Left ventricle myocardium superior (tissue), 1 donor: ENCODE measurements around the gene DERL3. TPM values are rescaled to one million over a fixed set of nuclear protein-coding genes. Genes with fewer than 3 reads are reported as not detected.

Source experiments
- ATAC-seq: fragments of 200-7000 bp; cut with Tn5 transposase; one replicate; pipeline ENCODE4 v1.9.1; 2020; ENCODE audit warnings: mild to moderate bottlenecking, moderate library complexity
- DNase-seq: peaks from one replicate; pipeline ENCODE4 v3.0.0-alpha.2; 2020
- intact Hi-C: fragments of 100-400 bp; cut with micrococcal nuclease; formaldehyde crosslinking; loops from one replicate; pipeline ENCODE4 v1.11.0; 2022
- total RNA-seq: library from RNA; stranded (reverse); fragmentation: NEBNext Ultra II Directional; extraction: Animal tissue kit (Norgen Biotek cat#: 25700); gene quantifications from one replicate; pipeline ENCODE4 v1.2.1, GENCODE V29; 2021
- donor health status: DM: no; HTN: yes; CAD: no; lungs with severe emphysema.

Gene DERL3
- total RNA-seq, 1 donor from 2014 or later, result 2.1 TPM

DNA sequence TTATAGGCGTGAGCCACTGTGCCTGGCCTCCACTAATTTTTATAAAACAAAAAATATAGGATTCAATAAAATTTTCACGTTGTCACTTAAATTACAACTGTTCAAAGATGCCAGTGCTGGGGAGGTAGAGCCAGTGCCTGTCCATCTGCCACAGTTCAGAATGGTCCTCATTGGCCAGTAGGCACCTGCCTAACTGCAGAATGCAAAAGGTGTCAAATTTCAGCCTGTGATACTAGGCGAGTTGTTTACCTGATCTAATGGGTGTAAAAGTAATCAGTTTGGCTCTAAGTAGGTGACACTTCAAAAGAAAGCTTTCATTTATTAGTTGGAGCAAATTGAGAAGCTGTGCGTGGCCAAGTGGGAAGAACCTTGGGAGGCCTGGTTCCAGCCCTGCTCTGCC lies 49.7 kb downstream of the DERL3 start:
- intact Hi-C loops, result no loop called here
- ATAC-seq, result no peak
- DNase-seq, result no peak

DNA sequence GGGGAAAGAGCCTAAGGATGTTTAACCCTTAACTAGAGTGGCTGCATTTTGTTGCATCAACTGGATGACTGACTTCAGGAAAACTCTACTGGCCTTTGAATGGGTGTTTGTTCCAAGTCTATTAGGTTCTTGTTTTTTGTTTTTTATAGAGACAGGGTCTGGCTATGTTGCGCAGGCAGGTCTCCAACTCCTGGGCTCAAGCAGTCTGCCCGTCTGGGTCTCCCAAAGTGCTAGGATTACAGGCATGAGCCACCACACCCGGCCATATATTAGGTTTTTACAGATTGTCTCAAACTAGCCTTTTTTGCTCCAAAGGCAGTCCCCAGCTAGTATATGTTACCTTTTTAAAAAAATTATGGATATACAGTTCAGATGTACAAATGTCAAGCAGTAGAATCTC lies 50.9 kb downstream of the DERL3 start:
- ATAC-seq, result no peak
- intact Hi-C loops, result no loop called here
- no peak for DNase-seq

GRCh38 chr22:23787600-23787896 lies 51.3 kb downstream of the DERL3 start:
- no peak for DNase-seq
- ATAC-seq, result no peak
- intact Hi-C loops, result no loop called here

DNA sequence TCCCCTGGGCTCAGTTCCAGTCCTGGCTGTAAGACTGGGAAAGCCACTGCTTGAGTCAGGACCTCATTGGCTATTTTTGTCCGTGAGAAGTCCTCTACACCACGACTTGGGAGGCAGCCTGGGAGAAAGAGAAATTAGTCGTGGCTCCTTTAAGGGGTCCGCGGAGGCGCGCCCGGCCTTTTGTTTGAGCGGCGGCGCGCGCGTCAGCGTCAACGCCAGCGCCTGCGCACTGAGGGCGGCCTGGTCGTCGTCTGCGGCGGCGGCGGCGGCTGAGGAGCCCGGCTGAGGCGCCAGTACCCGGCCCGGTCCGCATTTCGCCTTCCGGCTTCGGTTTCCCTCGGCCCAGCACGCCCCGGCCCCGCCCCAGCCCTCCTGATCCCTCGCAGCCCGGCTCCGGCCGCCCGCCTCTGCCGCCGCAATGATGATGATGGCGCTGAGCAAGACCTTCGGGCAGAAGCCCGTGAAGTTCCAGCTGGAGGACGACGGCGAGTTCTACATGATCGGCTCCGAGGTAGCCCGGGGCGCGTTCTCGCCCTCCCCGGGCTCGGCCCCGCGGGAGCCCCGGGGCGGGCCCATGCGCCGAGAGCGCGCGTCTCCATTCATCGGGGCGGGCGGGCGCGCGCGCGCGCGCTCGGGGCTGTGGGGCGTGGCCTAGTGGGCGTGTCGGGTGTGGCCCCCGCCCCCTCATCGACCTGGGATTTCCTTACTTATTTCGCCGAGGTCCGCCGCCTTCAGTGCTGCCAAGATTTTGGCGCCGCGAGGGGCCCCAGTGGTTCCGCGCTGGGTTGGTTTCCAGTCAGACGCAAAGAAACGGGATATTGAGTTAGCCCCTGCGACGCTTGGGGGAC lies 51.8 kb downstream of the DERL3 start, which contains the start of gene SMARCB1:
SMARCB1 (plus strand) TSS at position 215 of the 848 bp plus-strand sequence; CDS start at position 419, 204 bp downstream.
- intact Hi-C loops, result no loop called here
- DNase-seq, result peak; percentile 97
- peak; percentile 94 for ATAC-seq

DNA sequence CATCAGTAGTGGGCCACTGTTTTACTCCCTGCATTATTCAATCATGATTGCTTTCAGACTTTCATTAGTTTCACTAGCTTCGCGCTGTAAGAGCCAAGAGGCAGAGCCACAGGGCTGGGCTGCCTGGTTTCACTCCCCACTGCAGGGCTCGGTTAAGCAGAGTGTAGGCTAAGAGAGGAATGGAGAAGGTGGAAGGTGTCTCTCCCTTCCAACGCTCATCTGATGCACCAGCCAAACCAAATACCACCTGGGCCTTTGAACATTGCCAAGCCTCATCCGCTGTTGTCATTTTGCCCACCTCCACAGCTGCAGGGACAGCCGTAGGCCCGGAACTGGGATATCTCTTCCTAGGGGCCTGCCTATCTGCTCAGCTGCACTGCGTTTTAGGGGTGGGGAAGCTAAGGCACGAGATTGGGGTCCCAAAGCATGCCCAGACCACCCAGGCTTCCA lies 52.5 kb downstream of the DERL3 start:
- intact Hi-C loops, result no loop called here
- ATAC-seq (peak; percentile 17), DNase-seq (no peak)

Other genes starting within 250 kb of the DERL3 start
- gene DRICH1, start 206.7 kb downstream of the DERL3 start, total RNA-seq, result not detected
- not detected for gene RGL4, start 148.0 kb downstream of the DERL3 start, total RNA-seq
- 3.5 TPM for gene ZNF70, start 87.9 kb downstream of the DERL3 start, total RNA-seq
- 0.97 TPM for gene VPREB3, start 84.6 kb downstream of the DERL3 start, total RNA-seq
- gene C22orf15, start 76.0 kb downstream of the DERL3 start, total RNA-seq, result not detected
- 1,571 TPM for gene CHCHD10, start 71.0 kb downstream of the DERL3 start, total RNA-seq
- 32.3 TPM for gene MMP11, start 66.2 kb downstream of the DERL3 start, total RNA-seq
- 48.5 TPM for gene SMARCB1, start 52.0 kb downstream of the DERL3 start, total RNA-seq
- gene SLC2A11, start 18.9 kb upstream of the DERL3 start, total RNA-seq, result 25.3 TPM
- 270 TPM for gene MIF, start 55.4 kb upstream of the DERL3 start, total RNA-seq
- gene GSTT2B, start 122.2 kb upstream of the DERL3 start, total RNA-seq, result 3.2 TPM
- gene DDTL, start 127.9 kb upstream of the DERL3 start, total RNA-seq, result 1.6 TPM
- 141 TPM for gene DDT, start 135.4 kb upstream of the DERL3 start, total RNA-seq
- 0.42 TPM for gene GSTT2, start 141.1 kb upstream of the DERL3 start, total RNA-seq
- gene GSTT4, start 166.4 kb upstream of the DERL3 start, total RNA-seq, result not detected
- 40.2 TPM for gene CABIN1, start 172.3 kb upstream of the DERL3 start, total RNA-seq